Subcutaneous adipose tissue (tissue), 4 donors: ENCODE data around the gene OR51L1. TPM values are rescaled to one million over a fixed set of nuclear protein-coding genes. Genes with fewer than 3 reads are reported as not detected.

Experiments used
- total RNA-seq, 4 donors: library from RNA; depleted of rRNA; stranded (reverse); fragments of >200 nt; gene quantifications; one replicate each; pipeline ENCODE4 v1.1.0, GENCODE V29; 2016
- TF ChIP-seq, protein P1 (sequence below): fragments of 450-650 bp; IDR thresholded peaks from one replicate; pipeline ENCODE4 v1.5.1; 2016; ENCODE audit warnings: low read depth, mild to moderate bottlenecking, control low read depth, antibody characterized with exemption, moderate library complexity

OR51L1 gene
- total RNA-seq, 4 donors from 2014 or later = not detected

- TF ChIP-seq, protein P1, sequence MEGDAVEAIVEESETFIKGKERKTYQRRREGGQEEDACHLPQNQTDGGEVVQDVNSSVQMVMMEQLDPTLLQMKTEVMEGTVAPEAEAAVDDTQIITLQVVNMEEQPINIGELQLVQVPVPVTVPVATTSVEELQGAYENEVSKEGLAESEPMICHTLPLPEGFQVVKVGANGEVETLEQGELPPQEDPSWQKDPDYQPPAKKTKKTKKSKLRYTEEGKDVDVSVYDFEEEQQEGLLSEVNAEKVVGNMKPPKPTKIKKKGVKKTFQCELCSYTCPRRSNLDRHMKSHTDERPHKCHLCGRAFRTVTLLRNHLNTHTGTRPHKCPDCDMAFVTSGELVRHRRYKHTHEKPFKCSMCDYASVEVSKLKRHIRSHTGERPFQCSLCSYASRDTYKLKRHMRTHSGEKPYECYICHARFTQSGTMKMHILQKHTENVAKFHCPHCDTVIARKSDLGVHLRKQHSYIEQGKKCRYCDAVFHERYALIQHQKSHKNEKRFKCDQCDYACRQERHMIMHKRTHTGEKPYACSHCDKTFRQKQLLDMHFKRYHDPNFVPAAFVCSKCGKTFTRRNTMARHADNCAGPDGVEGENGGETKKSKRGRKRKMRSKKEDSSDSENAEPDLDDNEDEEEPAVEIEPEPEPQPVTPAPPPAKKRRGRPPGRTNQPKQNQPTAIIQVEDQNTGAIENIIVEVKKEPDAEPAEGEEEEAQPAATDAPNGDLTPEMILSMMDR = no peak
Observed at GRCh38 chr11:4979036-4979435, 15.6 kb upstream of the OR51L1 start.

DNA sequence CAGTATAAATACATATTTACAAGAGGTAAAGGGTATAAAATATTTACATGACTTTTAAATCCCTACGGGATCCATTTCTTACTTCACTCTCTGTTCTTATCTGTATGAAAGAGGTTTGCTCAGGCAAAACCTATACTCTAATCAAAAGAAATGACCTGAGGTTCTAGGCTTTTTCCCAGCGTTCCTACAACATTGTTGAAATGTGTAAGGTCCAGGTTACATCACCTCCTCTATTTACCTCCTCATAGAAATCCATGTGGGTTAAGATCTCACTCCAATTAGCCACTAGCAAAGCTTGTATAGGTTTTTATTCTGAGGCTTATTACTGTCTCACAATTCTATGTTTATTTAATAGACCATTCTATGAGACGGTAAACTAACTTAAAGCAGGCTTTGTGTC, 12.0 kb upstream of the OR51L1 start:
- TF ChIP-seq, protein P1 = no peak

- TF ChIP-seq, protein P1 = no peak
Observed at GRCh38 chr11:4983841-4984240, 10.8 kb upstream of the OR51L1 start.

- TF ChIP-seq, protein P1 = no peak
Observed at GRCh38 chr11:4991060-4991459, 3.6 kb upstream of the OR51L1 start.

DNA sequence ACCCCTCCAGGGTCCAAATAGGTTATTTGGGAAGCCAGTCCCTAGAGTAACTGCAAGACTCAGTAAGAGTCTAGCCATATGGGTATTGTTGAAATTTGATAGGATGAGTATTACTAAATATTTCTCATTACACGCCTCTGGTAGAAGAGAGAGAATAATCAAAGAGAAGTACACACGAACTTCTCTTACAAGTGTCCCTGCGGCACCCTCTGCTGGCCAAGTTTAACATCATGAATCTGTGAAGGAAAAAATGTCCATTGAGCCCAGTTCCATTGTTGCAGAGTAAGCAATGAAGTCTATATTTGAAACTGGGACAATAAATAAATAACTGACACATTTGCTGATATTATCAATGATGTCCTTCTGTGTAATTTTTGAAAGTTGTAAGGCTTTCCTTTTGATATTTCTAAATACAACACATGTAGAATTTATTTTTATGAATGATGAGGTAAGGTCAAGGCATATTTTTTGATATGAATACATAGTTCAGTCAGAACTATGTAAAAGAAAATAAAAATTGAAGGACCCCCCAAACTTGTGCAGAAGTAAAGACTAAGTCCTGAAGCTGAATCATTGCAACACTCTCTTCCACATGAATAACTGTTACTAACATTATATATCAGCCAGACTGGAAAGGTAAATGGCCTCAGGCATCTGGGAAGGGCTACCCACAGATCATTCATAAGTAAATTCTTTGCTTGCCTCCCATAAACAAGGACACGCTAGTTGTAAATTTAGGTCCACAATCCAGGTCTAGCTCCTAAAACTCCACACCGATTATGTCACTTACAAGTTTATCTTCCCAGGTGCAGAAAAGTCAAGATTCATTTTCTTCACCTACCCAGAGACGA, 10.0 kb downstream of the OR51L1 start:
- TF ChIP-seq, protein P1 = no peak

DNA sequence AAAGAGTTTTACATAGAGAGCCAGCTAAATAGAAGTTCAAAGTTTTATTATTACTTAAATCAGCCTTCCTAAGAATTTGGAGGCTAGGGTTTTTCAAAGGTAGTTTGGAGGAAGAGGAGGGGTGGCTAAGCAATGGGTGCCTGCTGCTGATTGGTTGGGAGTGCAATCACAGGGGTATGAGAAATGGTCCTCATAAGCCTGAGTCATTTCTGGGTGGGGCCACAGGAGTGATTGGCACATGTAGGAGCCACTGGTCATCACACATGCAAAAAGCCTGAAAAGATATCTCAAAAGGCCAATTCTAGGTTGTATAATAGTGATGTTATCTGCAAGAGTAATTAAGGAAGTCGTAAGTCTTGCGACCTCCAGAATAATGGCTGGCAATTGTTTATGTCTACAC, 12.9 kb downstream of the OR51L1 start:
- TF ChIP-seq, protein P1 = no peak

- TF ChIP-seq, protein P1 = no peak
Observed at GRCh38 chr11:5011254-5011653, 16.6 kb downstream of the OR51L1 start.
